B cell (primary cell): Measurements from ENCODE around the gene APPL1. TPM values are rescaled to one million over a fixed set of nuclear protein-coding genes. Genes with fewer than 3 reads are reported as not detected.

ENCODE experiments used
- ATAC-seq: fragments of 200-7000 bp; cut with Tn5 transposase; one replicate; pipeline ENCODE4 v1.10.0; 2021; ENCODE audit warnings: low read depth, mild to moderate bottlenecking, moderate number of reproducible peaks, moderate library complexity
- CTCF ChIA-PET: fragments of 350-600 bp; sonication (Branson Sonifier 250); formaldehyde crosslinking; loops from one replicate; lab custom pipeline; 2021; ENCODE audit warnings: antibody characterized with exemption, inconsistent platforms; lab: Charles Lee
- POLR2A ChIA-PET: fragments of 350-600 bp; sonication (Branson Sonifier 250); formaldehyde crosslinking; loops from one replicate; lab custom pipeline; 2021; ENCODE audit warnings: antibody characterized with exemption; lab: Charles Lee
- DNase-seq: peaks from one replicate; pipeline ENCODE4 v3.0.0; 2013
- H2AFZ ChIP-seq: 2 replicates; pipeline ENCODE4 v1.6.1; 2012; ENCODE audit warnings: mild to moderate bottlenecking, low read depth, low read length; ENCODE audit not compliant: insufficient read depth, poor library complexity, severe bottlenecking
- H3K27ac ChIP-seq, 2 donors: 1 replicate in 1 of 2; 2 replicates in 1 of 2; pipeline ENCODE4 v1.5.1; 2012 to 2013; ENCODE audit warnings: low read length in 2 of 2, mild to moderate bottlenecking in 2 of 2, moderate library complexity in 1 of 2
- H3K27me3 ChIP-seq, 4 experiments: fragments of 200-600 bp in 1 of 4; sonication (generic) in 1 of 4; replicated peaks in 1 of 4; 1 replicate in 2 of 4; 2 replicates in 2 of 4; pipeline versions ENCODE4 v1.6.1 to v1.7.0; 2013 to 2016; ENCODE audit warnings: low read length in 3 of 4, mild to moderate bottlenecking in 2 of 4, mixed read lengths in 1 of 4, moderate library complexity in 1 of 4; ENCODE audit not compliant: insufficient read depth in 4 of 4, control insufficient read depth in 3 of 4; ENCODE audit errors: control extremely low read depth in 1 of 4
- H3K36me3 ChIP-seq, 2 experiments: replicated peaks in 1 of 2; 1 replicate in 1 of 2; 2 replicates in 1 of 2; pipeline versions ENCODE4 v1.6.1 to v1.7.1; 2013; ENCODE audit warnings: low read length in 1 of 2; ENCODE audit not compliant: insufficient read depth in 2 of 2, control insufficient read depth in 1 of 2; ENCODE audit errors: control extremely low read depth in 1 of 2, extremely low read depth in 1 of 2
- H3K4me1 ChIP-seq, 2 donors: fragments of 200-600 bp in 1 of 2; sonication (generic) in 1 of 2; 1 replicate in 1 of 2; 2 replicates in 1 of 2; pipeline versions ENCODE4 v1.5.1 to v1.6.1; 2013 to 2017; ENCODE audit warnings: low read length in 2 of 2; ENCODE audit not compliant: control insufficient read depth in 2 of 2, insufficient read depth in 2 of 2
- H3K4me2 ChIP-seq: replicated peaks from 2 replicates; pipeline ENCODE3; 2012; ENCODE audit warnings: mild to moderate bottlenecking, low read depth, low read length; ENCODE audit not compliant: poor library complexity, severe bottlenecking
- H3K4me3 ChIP-seq, 5 experiments: fragments of 200-600 bp in 1 of 5; sonication (generic) in 1 of 5; 1 replicate in 3 of 5; 2 replicates in 2 of 5; pipeline versions ENCODE4 v1.5.1 to v1.7.0; 2011 to 2016; ENCODE audit warnings: low read length in 4 of 5, mild to moderate bottlenecking in 4 of 5, low read depth in 2 of 5, control low read depth in 1 of 5, moderate library complexity in 1 of 5; ENCODE audit not compliant: insufficient read depth in 1 of 5; ENCODE audit errors: control extremely low read depth in 1 of 5, extremely low read depth in 1 of 5
- H3K79me2 ChIP-seq: fragments of 200-600 bp; sonication (generic); one replicate; pipeline ENCODE4 v1.6.0; 2016; ENCODE audit warnings: low read length; ENCODE audit not compliant: control insufficient read depth, insufficient read depth
- H3K9ac ChIP-seq: fragments of 200-600 bp; sonication (generic); 2 replicates; pipeline ENCODE4 v1.6.1; 2017; ENCODE audit warnings: mild to moderate bottlenecking, low read length, moderate library complexity
- H3K9me3 ChIP-seq, 3 donors: one replicate each; pipeline versions ENCODE4 v1.6.1 to v1.7.1; 2013; ENCODE audit warnings: low read length in 2 of 3; ENCODE audit not compliant: control insufficient read depth in 2 of 3, insufficient read depth in 1 of 3; ENCODE audit errors: control extremely low read depth in 1 of 3
- H4K20me1 ChIP-seq: 2 replicates; pipeline ENCODE4 v1.6.0; 2012; ENCODE audit warnings: mild to moderate bottlenecking, low read length; ENCODE audit not compliant: insufficient read depth, control insufficient read depth, poor library complexity, severe bottlenecking
- H3K27ac Mint-ChIP-seq: one replicate; pipeline ENCODE4 v1.8.0; 2021; ENCODE audit warnings: mixed read lengths
- H3K27me3 Mint-ChIP-seq: one replicate; pipeline ENCODE4 v1.8.0; 2021; ENCODE audit warnings: mixed read lengths
- H3K4me1 Mint-ChIP-seq: one replicate; pipeline ENCODE4 v1.8.0; 2021; ENCODE audit warnings: mixed read lengths
- H3K4me3 Mint-ChIP-seq: one replicate; pipeline ENCODE4 v1.8.0; 2021; ENCODE audit warnings: mixed read lengths
- H3K9me3 Mint-ChIP-seq: one replicate; pipeline ENCODE4 v1.8.0; 2022; ENCODE audit warnings: mixed read lengths; ENCODE audit not compliant: insufficient read depth
- EZH2 ChIP-seq: IDR thresholded peaks from 2 replicates; pipeline ENCODE4 v1.6.1; 2012; ENCODE audit warnings: borderline replicate concordance, low read depth, mild to moderate bottlenecking, moderate library complexity, low read length; ENCODE audit not compliant: insufficient read depth, poor library complexity, severe bottlenecking
- WGBS: methylation state at CpG from one replicate; pipeline ENCODE4 v1.1.5; 2013; ENCODE audit warnings: missing lambda C conversion rate; ENCODE audit not compliant: insufficient coverage; 5-methylcytosine and 5-hydroxymethylcytosine counted together
- intact Hi-C: fragments of 100-400 bp; cut with micrococcal nuclease; formaldehyde crosslinking; loops from one replicate; pipeline ENCODE4 v1.10.0; 2022
- polyA plus RNA-seq: library from polyadenylated mRNA; depleted of rRNA; stranded (reverse); fragments of >200 nt; gene quantifications from 2 replicates; pipeline ENCODE4 v1.2.3, GENCODE V29; 2012
- total RNA-seq, 2 donors: library from RNA; stranded (reverse); fragments of 120-200 nt in 1 of 2; gene quantifications; 1 replicate in 1 of 2; 2 replicates in 1 of 2; pipeline versions ENCODE4 v1.2.3 to v1.2.4, GENCODE V29; 2013 to 2022
- TF ChIP-seq, protein P1 (sequence below): fragments of 200-600 bp; IDR thresholded peaks from one replicate; pipeline ENCODE4 v1.8.0; 2022; ENCODE audit warnings: antibody characterized with exemption, mild to moderate bottlenecking

Gene APPL1
- total and polyA plus RNA-seq, 2 donors (not counting 1 experiment from before 2014, with no cell fraction given) = 25.5 to 69.5 TPM

DNA sequence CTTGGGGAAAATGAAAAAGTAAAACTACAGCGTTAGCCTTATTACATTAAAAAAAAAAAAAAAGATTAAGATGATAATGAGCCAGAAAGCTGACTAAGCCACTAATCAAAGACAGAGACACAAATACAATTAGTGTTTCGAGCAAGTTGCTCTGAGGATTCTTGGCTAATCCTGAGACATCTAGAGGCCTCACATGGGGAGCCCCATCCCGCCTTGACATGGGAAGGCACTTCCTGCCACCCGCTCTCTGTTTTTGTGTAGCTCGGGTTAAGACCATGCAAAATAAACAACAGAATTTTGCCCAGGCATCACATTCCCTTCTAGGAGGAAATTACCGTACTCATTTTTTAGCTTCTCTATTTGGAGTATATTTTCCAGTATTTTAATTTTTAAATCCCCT lies 43.0 kb upstream of the APPL1 start:
- intact Hi-C loops = no loop called here
- DNase-seq (no peak), ATAC-seq (no peak)
- 73% methylated on average over 2 of the region's 6 CpGs for WGBS
- H3K9me3 Mint-ChIP-seq = no peaks in the 10 kb centered on the region
- H3K4me1 Mint-ChIP-seq = no peaks in the 10 kb centered on the region
- Histone ChIP-seq H3K9ac (no peak overlapping the region), H3K4me2 (no peak overlapping the region), H3K27me3 (no peaks in the 10 kb centered on the region), H3K79me2 (no peaks in the 10 kb centered on the region), H3K4me1 (no peaks in the 10 kb centered on the region), H3K27ac (no peak overlapping the region), H2AFZ (no peak overlapping the region), H4K20me1 (no peaks in the 10 kb centered on the region), H3K9me3 (no peaks in the 10 kb centered on the region), H3K4me3 (no peak overlapping the region), H3K36me3 (no peaks in the 10 kb centered on the region)
- CTCF ChIA-PET = no interaction called here
- TF ChIP-seq EZH2 = no peak
- TF ChIP-seq, protein P1, sequence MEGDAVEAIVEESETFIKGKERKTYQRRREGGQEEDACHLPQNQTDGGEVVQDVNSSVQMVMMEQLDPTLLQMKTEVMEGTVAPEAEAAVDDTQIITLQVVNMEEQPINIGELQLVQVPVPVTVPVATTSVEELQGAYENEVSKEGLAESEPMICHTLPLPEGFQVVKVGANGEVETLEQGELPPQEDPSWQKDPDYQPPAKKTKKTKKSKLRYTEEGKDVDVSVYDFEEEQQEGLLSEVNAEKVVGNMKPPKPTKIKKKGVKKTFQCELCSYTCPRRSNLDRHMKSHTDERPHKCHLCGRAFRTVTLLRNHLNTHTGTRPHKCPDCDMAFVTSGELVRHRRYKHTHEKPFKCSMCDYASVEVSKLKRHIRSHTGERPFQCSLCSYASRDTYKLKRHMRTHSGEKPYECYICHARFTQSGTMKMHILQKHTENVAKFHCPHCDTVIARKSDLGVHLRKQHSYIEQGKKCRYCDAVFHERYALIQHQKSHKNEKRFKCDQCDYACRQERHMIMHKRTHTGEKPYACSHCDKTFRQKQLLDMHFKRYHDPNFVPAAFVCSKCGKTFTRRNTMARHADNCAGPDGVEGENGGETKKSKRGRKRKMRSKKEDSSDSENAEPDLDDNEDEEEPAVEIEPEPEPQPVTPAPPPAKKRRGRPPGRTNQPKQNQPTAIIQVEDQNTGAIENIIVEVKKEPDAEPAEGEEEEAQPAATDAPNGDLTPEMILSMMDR = no peak
- peaks cover 8% of the 10 kb centered on the region for H3K27me3 Mint-ChIP-seq
- H3K27ac Mint-ChIP-seq = no peak overlapping the region
- no peak overlapping the region for H3K4me3 Mint-ChIP-seq
- POLR2A ChIA-PET = no interaction called here

DNA sequence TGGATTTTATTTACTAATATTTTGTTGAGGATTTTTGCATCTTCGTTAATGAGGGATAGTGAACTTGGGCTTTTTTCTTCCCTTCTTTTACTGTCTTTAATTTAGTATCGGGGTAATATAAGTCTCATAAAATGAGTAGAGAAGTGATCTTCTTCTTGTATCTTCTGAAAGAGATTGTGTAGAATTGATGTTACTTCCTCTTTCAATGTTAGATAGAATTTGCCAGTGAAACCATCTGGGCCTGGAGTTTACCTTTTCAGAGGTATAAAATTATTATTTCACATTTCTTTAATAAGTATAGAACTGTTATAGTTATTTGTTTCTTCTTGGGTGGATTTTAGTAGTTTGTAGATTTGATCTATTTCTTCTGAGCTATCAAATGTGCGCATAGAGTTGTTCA lies 35.5 kb upstream of the APPL1 start:
- H3K36me3 ChIP-seq = no peaks in the 10 kb centered on the region
- intact Hi-C loops = no loop called here
- no peak overlapping the region for H3K4me2 ChIP-seq
- no peaks in the 10 kb centered on the region for H4K20me1 ChIP-seq
- DNase-seq (no peak), ATAC-seq (no peak)
- no peak for TF ChIP-seq EZH2
- TF ChIP-seq, protein P1 = no peak
- no CpG with 5 or more reads among the region's 3 CpGs for WGBS
- H3K4me3 Mint-ChIP-seq = no peak overlapping the region
- H3K79me2 ChIP-seq = no peaks in the 10 kb centered on the region
- H3K27ac Mint-ChIP-seq = no peak overlapping the region
- H3K9ac ChIP-seq = no peak overlapping the region
- H3K27me3 Mint-ChIP-seq = peaks cover 3% of the 10 kb centered on the region
- H2AFZ ChIP-seq = no peak overlapping the region
- ChIA-PET CTCF (no interaction called here), POLR2A (no interaction called here)
- H3K27ac ChIP-seq = no peak overlapping the region
- H3K4me1 Mint-ChIP-seq = peaks cover 10% of the 10 kb centered on the region
- no peak overlapping the region for H3K4me3 ChIP-seq
- H3K27me3 ChIP-seq = no peaks in the 10 kb centered on the region
- no peaks in the 10 kb centered on the region for H3K9me3 ChIP-seq
- no peaks in the 10 kb centered on the region for H3K4me1 ChIP-seq
- H3K9me3 Mint-ChIP-seq = no peaks in the 10 kb centered on the region
